MM.1S (cell line): ENCODE results near the gene TGFB1I1.

ENCODE experiments used
- DNase-seq: peaks from one replicate; pipeline ENCODE4 v3.0.0-alpha.2; 2015
- H2AFZ ChIP-seq: fragments of 300-600 bp; sonication (generic); 2 replicates; pipeline ENCODE4 v1.6.0; 2016; ENCODE audit warnings: antibody characterized with exemption, low read length
- H3F3A ChIP-seq: fragments of 300-600 bp; sonication (generic); 2 replicates; pipeline ENCODE4 v1.6.1; 2016; ENCODE audit warnings: mild to moderate bottlenecking, antibody characterized with exemption, low read length, moderate library complexity, mixed read lengths; ENCODE audit not compliant: insufficient read depth
- H3K27ac ChIP-seq: fragments of 300-600 bp; sonication (generic); 2 replicates; pipeline ENCODE4 v1.5.1; 2016; ENCODE audit warnings: mild to moderate bottlenecking, low read length
- H3K27me3 ChIP-seq: fragments of 300-600 bp; sonication (generic); replicated peaks from 2 replicates; pipeline ENCODE4 v1.6.0; 2016; ENCODE audit warnings: low read length; ENCODE audit not compliant: insufficient read depth
- H3K36me3 ChIP-seq: fragments of 300-600 bp; sonication (generic); replicated peaks from 2 replicates; pipeline ENCODE4 v1.6.1; 2016; ENCODE audit warnings: mild to moderate bottlenecking, low read length, mixed read lengths; ENCODE audit not compliant: insufficient read depth
- H3K4me1 ChIP-seq: fragments of 300-600 bp; sonication (generic); 2 replicates; pipeline ENCODE4 v1.6.1; 2016; ENCODE audit warnings: low read length, mixed read lengths
- H3K4me2 ChIP-seq: fragments of 300-600 bp; sonication (generic); 2 replicates; pipeline ENCODE4 v1.6.0; 2016; ENCODE audit warnings: low read depth, low read length
- H3K4me3 ChIP-seq: fragments of 300-600 bp; sonication (generic); 2 replicates; pipeline ENCODE4 v1.5.1; 2016; ENCODE audit warnings: low read length, mixed read lengths
- H3K79me2 ChIP-seq: fragments of 300-600 bp; sonication (generic); 2 replicates; pipeline ENCODE4 v1.6.1; 2016; ENCODE audit warnings: mixed run types, low read length, mixed read lengths
- H3K9ac ChIP-seq: fragments of 300-600 bp; sonication (generic); 2 replicates; pipeline ENCODE4 v1.6.1; 2016; ENCODE audit warnings: low read length, mixed read lengths
- H3K9me2 ChIP-seq: fragments of 300-600 bp; sonication (generic); replicated peaks from 2 replicates; pipeline ENCODE4 v1.6.1; 2016; ENCODE audit warnings: mild to moderate bottlenecking, low read length, mixed read lengths; ENCODE audit not compliant: insufficient read depth
- H3K9me3 ChIP-seq: fragments of 300-600 bp; sonication (generic); replicated peaks from 2 replicates; pipeline ENCODE4 v1.6.1; 2016; ENCODE audit warnings: mild to moderate bottlenecking, low read length, mixed read lengths; ENCODE audit not compliant: insufficient read depth
- H4K20me1 ChIP-seq: fragments of 300-600 bp; sonication (generic); 2 replicates; pipeline ENCODE4 v1.6.1; 2016; ENCODE audit warnings: mild to moderate bottlenecking, low read length, moderate library complexity, mixed read lengths; ENCODE audit not compliant: insufficient read depth
- EZH2 ChIP-seq: fragments of 300-600 bp; sonication (generic); optimal IDR thresholded peaks from 2 replicates; pipeline ENCODE3; 2017; ENCODE audit warnings: low read depth, mild to moderate bottlenecking, antibody characterized with exemption, low read length, mixed read lengths
- EZH2phosphoT487 ChIP-seq: fragments of 300-600 bp; sonication (generic); IDR thresholded peaks from 2 replicates; pipeline ENCODE4 v1.6.1; 2018; ENCODE audit warnings: antibody characterized with exemption, low read length
- TF ChIP-seq, protein P1 (sequence below): fragments of 300-600 bp; sonication (generic); IDR thresholded peaks from 2 replicates; pipeline ENCODE4 v1.5.1; 2016; ENCODE audit warnings: antibody characterized with exemption, low read length, mixed read lengths

TGFB1I1 gene

DNA sequence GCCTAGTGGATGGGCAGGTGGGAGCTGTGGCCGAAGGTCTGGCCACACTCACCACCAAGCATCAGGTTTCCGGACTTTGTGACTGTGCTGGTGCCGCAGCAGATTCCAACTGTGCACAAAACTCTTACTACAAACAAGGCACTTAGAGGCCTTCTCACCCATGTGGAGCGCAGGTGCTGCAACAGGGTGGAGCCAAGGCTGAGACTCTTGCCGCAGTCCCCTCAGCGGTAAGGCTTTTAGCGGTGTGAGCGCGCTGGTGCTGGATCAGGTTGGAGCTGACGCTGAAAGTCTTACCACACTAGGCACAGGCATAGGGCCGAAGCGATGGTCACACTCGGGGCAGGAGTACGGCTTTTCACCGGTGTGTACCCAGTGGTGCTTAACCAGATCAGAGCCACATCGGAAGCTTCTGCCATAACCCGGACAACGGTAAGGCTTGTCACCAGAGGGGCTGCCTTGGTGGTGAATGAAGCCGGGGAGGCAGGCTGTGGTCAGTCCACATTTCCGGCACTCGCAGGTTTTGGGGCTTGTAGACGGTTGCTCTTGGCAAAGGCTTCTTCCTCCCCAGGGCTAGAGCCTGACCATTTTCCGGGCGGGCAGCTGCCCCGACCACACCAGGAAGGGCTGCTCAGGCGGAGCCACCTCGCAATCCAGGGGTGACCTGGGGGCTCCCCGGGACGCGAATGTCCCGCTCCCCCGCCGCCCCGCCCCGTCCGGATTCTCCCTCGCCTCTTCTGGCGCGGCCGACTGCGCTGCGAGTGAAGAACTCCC lies 13.7 kb upstream of the TGFB1I1 start:
- DNase-seq, result peak; percentile 81
- peak overlapping the region; percentile 96 for H3K9ac ChIP-seq
- no peaks in the 10 kb centered on the region for H3K9me2 ChIP-seq
- H3K9me3 ChIP-seq, result no peaks in the 10 kb centered on the region
- peak overlapping the region; percentile 62 for H3K4me2 ChIP-seq
- TF ChIP-seq, protein P1, sequence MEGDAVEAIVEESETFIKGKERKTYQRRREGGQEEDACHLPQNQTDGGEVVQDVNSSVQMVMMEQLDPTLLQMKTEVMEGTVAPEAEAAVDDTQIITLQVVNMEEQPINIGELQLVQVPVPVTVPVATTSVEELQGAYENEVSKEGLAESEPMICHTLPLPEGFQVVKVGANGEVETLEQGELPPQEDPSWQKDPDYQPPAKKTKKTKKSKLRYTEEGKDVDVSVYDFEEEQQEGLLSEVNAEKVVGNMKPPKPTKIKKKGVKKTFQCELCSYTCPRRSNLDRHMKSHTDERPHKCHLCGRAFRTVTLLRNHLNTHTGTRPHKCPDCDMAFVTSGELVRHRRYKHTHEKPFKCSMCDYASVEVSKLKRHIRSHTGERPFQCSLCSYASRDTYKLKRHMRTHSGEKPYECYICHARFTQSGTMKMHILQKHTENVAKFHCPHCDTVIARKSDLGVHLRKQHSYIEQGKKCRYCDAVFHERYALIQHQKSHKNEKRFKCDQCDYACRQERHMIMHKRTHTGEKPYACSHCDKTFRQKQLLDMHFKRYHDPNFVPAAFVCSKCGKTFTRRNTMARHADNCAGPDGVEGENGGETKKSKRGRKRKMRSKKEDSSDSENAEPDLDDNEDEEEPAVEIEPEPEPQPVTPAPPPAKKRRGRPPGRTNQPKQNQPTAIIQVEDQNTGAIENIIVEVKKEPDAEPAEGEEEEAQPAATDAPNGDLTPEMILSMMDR, result peak; percentile 44
- TF ChIP-seq EZH2phosphoT487 (no peak), EZH2 (no peak)
- H3K27me3 ChIP-seq, result no peaks in the 10 kb centered on the region
- peaks cover 19% of the 10 kb centered on the region for H3F3A ChIP-seq
- H3K4me3 ChIP-seq, result peak overlapping the region; percentile 79
- H3K79me2 ChIP-seq, result peaks cover 43% of the 10 kb centered on the region
- peaks cover 5% of the 10 kb centered on the region for H3K4me1 ChIP-seq
- peak overlapping the region; percentile 96 for H3K27ac ChIP-seq
- no peaks in the 10 kb centered on the region for H3K36me3 ChIP-seq
- no peaks in the 10 kb centered on the region for H4K20me1 ChIP-seq
- peak overlapping the region; percentile 89; the same call in 1 of the 2 replicates for H2AFZ ChIP-seq

DNA sequence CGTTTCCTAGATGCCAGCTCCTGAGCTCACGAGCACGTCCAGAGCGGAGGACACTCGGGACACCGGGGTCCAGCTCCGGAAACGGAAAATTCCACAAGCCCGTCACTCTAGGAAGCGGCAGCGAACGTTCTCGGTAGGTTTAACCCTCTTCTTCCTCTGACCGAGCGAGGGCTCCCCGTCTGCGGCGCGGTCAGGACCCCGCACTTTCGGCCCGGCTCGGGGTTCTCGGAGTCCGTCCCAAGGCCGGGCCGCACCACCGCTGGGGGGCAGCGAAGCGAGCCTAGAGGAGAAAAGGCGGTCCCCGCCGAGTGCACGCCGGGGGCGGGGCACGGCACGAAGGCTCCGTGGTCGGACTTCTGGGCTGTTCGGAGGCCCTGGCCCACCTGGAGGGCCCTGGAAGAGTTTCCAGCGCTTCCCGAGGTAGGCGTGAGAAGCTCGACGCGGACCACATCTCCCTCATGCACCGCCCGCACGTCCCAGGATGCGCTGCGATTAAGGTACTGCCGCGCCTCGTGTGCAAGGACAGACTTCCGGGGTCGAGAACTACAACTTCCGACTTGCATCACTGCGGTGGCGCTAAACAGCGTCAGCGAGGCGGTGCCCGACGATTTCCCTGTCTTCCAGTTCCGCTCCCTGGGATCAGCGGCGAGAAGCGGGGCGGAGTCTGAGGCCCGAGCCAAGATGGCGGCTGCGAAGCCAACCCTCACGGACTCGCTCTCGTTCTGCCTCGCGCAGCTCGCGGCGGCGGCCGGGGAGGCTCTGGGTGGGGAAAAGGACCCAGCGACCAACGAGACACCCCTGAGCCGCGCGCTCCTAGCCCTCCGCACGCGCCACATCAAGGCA lies 12.9 kb upstream of the TGFB1I1 start, which contains the start of gene ARMC5:
ARMC5 (plus strand) TSS at position 658 of the 843 bp plus-strand sequence; CDS start at position 682, 24 bp downstream.
- Histone ChIP-seq H2AFZ (peak within 1 kb of the TSS; percentile 89), H4K20me1 (no peaks in the 10 kb centered on the region), H3K9me2 (no peaks in the 10 kb centered on the region), H3K4me3 (peak within 1 kb of the TSS; percentile 79), H3K36me3 (no peaks in the 10 kb centered on the region), H3K4me2 (peak within 1 kb of the TSS; percentile 90), H3K27me3 (no peaks in the 10 kb centered on the region), H3K9ac (peak within 1 kb of the TSS; percentile 96), H3K79me2 (peaks cover 43% of the 10 kb centered on the region), H3K9me3 (no peaks in the 10 kb centered on the region), H3K4me1 (peaks cover 5% of the 10 kb centered on the region), H3K27ac (peak within 1 kb of the TSS; percentile 96), H3F3A (peaks cover 19% of the 10 kb centered on the region)
- DNase-seq, result peak; percentile 97
- TF ChIP-seq, protein P1, result peak; percentile 74
- no peak for TF ChIP-seq EZH2
- TF ChIP-seq EZH2phosphoT487, result no peak

GRCh38 chr16:31459687-31460581 lies 12.0 kb upstream of the TGFB1I1 start:
- no peaks in the 10 kb centered on the region for H4K20me1 ChIP-seq
- DNase-seq, result peak; percentile 100

More at GRCh38 chr16:31459687-31460581, 12.0 kb upstream of the TGFB1I1 start:
- Histone ChIP-seq H3K9me3 (no peaks in the 10 kb centered on the region), H2AFZ (peak overlapping the region; percentile 89), H3K27ac (peak overlapping the region; percentile 96), H3K9me2 (no peaks in the 10 kb centered on the region), H3F3A (peaks cover 19% of the 10 kb centered on the region), H3K36me3 (no peaks in the 10 kb centered on the region), H3K27me3 (no peaks in the 10 kb centered on the region), H3K4me2 (peak overlapping the region; percentile 90), H3K79me2 (peaks cover 43% of the 10 kb centered on the region), H3K9ac (peak overlapping the region; percentile 96), H3K4me1 (peaks cover 5% of the 10 kb centered on the region), H3K4me3 (peak overlapping the region; percentile 79)
- TF ChIP-seq, protein P1, result no peak
- TF ChIP-seq EZH2 (no peak), EZH2phosphoT487 (no peak)
